GM10248 (cell line): ENCODE data around the gene CYB5R4.

Experiments
- CTCF ChIA-PET: fragments of 300-600 bp; sonication (Branson Sonifier 250); formaldehyde crosslinking; extraction: SDS; loops from one replicate; lab custom pipeline; 2021; ENCODE audit warnings: antibody characterized with exemption; lab: Yijun Ruan, JAX
- POLR2A ChIA-PET: fragments of 350-650 bp; sonication (Branson Sonifier 250); formaldehyde crosslinking; extraction: SDS; loops from one replicate; lab custom pipeline; 2020; ENCODE audit warnings: antibody characterized with exemption; lab: Yijun Ruan, JAX
- DNase-seq: peaks from one replicate; pipeline ENCODE4 v3.0.0; 2012; ENCODE audit errors: extremely low spot score
- CTCF ChIP-seq: IDR thresholded peaks from 2 replicates; pipeline ENCODE4 v1.5.1; 2012; ENCODE audit warnings: mild to moderate bottlenecking, low read depth; ENCODE audit errors: extremely low read depth, missing control alignments, control extremely low read depth

CYB5R4 gene

GRCh38 chr6:83873869-83874268 is 14.4 kb downstream of the CYB5R4 start:
- ChIA-PET CTCF (interaction anchor here (1.2 to 2.4 kb wide), 4 partner anchors 13 to 353 kb away, joined by 3 to 15 read pairs (median 4); partner anchors contain the start of genes CEP162 and CYB5R4), POLR2A (interaction anchor here (1.1 kb wide), 1 partner anchor 15 kb away, joined by 12 read pairs; the partner anchor contains the start of gene CYB5R4)
- no peak for TF ChIP-seq CTCF
- no peak for DNase-seq

DNA sequence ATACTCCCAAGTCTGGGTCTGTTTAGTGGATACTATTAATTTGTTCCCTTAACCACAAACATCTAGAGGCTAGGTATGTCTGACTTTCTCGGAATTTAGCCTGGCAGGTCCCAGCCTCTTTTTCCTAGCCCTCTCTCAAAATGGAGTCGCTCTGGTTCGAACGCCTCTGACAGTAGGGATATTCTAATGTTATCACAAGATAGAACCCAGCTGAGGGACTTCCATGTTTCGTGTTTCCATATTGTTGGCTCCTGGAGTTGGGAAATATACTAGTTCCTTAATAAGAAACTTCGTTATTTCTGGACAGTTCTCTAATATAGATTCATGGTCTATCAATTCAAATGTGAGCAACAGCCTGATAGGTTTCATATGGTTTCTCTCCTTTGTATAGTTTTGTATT is 16.4 kb downstream of the CYB5R4 start:
- TF ChIP-seq CTCF, result no peak
- ChIA-PET POLR2A (no interaction called here), CTCF (interaction anchor here (2.4 kb wide), 1 partner anchor 15 kb away, joined by 15 read pairs; the partner anchor contains the start of gene CYB5R4)
- DNase-seq, result no peak

DNA sequence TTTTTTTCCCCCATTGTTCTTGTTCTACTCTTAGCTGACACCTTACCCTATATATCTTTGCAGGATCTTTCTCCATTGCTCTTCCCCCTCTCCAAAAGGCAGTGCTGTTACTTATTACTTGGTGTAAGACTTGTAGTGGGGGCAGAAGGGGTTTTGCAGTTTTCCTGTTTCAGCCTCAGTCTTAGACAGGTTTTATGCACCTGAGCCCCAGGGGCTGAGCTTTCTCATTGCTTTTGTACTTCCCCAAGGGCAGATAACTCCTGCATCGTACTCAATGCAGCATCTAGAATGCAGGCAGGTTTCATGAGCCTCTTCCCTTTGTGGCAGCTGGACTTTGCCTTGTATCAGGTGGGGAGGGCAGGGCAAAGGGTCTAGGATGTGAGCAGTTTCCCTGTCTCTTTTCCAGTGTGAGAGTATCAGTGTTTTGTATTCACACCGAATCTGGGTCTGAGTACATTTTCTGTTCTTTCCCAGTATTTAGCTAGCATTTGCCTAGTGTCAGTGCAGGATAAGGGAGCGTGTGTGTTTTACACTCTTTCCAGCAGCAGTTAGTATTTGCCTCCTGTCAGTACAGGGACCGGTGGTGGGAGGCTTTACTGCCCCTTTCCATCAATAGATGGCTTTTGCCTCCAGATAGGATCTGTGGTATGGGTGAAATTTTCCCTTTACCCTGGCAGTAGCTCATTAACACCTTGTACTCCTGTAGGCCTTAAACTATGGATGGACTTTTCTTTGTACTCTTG is 19.6 kb downstream of the CYB5R4 start:
- ChIA-PET CTCF (no interaction called here), POLR2A (no interaction called here)
- no peak for DNase-seq
- TF ChIP-seq CTCF, result no peak

DNA sequence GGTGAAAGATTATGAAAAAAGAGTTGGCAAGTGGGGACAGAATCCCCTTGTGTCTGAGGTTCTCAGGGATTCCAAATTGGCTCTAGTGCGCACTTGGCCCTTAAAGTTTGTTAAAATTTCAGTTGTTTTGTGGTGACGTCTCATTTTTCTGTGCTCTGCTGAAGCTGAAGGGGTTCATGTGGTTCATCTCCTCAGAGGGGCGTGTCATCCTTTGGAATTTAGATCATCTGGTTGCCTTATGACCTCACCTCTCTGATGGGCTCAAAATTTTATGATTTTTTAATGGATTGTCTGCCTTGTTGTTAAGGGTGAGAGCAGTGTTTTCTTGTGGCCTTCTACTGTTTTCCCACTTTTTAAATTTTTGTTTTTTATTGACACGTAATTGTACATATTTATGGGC is 20.3 kb downstream of the CYB5R4 start:
- CTCF ChIA-PET, result no interaction called here

DNA sequence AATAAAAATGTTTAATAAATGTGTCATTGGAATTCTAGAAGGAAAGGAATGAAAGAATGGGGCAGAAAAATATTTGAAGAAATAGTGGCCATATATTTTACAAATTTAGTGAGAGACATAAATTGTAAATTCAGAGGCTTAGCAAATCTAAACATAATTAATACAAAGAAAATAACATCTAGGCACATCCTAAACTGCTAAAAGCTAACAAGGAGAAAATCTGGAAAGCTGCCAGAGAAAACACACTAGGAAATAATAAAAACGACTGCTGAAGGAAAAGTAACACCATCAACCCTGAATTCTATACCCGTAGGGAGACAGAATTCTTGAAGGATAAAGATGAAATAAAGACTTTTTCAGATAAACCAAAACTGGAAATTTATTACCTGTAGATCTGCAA is 23.8 kb downstream of the CYB5R4 start:
- no peak for TF ChIP-seq CTCF
- ChIA-PET POLR2A (no interaction called here), CTCF (interaction anchor here (0.6 to 2.7 kb wide), 3 partner anchors 17 to 345 kb away, joined by 3 to 11 read pairs (median 3); partner anchors contain the start of gene CEP162)
- DNase-seq, result no peak

More for the DNA sequence above, 20.3 kb downstream of the CYB5R4 start:
- no peak for DNase-seq
- POLR2A ChIA-PET, result no interaction called here
- TF ChIP-seq CTCF, result no peak

DNA sequence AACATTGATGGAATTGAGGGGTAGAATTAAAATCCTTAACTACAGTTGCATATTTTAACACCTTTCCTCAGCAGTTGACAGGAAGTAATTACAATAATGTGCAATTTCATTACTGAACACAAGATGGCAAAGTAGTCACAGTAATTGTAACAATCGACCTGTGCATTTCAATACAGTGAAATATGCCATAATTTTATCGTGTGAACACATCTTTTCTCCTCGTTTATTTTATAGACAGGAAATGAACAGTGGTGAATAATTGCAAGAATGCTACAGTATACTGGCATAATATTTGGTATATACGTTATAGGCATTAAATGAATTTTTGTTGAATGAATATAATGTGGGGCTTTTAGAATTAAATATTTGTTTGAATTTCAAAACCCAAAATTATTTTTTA is 25.0 kb downstream of the CYB5R4 start:
- peak; percentile 35 for DNase-seq
- ChIA-PET POLR2A (no interaction called here), CTCF (interaction anchor here (0.7 to 3.2 kb wide), 7 partner anchors 15 to 1442 kb away, joined by 3 to 13 read pairs (median 4); partner anchors contain the start of genes CEP162 and CYB5R4)
- peak; percentile 67 for TF ChIP-seq CTCF
